ENCODE data around the gene NPAS1. TPM values are rescaled to one million over a fixed set of nuclear protein-coding genes. Genes with fewer than 3 reads are reported as not detected.

The NPAS1 gene
- polyA plus RNA-seq, 3 donors = not detected

DNA sequence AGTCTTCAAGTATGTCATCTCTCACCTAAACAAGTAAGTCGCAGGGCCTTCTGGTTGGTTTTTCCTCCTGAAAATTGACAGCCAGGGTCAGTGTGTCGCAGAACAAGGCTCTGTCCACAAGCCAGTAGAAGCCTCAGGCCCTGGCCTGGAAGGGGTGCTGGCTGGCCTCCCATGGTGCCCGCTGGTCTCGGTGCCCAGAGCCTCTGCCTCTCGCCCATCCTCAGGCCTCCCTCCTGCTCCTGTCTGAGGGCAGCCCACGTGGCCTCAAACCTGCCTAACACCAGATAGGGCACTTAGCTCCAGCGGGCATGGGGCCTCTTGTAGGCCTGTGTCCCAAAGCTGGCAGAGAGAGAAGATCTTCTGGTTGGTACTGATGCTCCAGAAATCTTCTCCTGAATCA, 20.3 kb upstream of the NPAS1 start:
- Histone ChIP-seq H3K4me2 (replicated peaks; ENCODE audit: extremely low read depth, low read length, poor library complexity, severe bottlenecking) (no peak overlapping the region), H3K9ac (ENCODE audit: insufficient read depth, low read length, poor library complexity, severe bottlenecking) (no peak overlapping the region), H3K4me1 (ENCODE audit: control insufficient read depth in 1 of 2, insufficient read depth in 2 of 2, low read length in 2 of 2) (no peaks in the 10 kb centered on the region), H4K20me1 (ENCODE audit: insufficient read depth, low read length) (peaks cover 14% of the 10 kb centered on the region), H3K27ac (ENCODE audit: low read depth in 1 of 2, low read length in 2 of 2) (no peak overlapping the region), H3K9me3 (replicated peaks in 1 of 2; ENCODE audit: control insufficient read depth in 1 of 2, insufficient read depth in 1 of 2, low read length in 2 of 2) (no peaks in the 10 kb centered on the region), H3K36me3 (replicated peaks in 1 of 2; ENCODE audit: control insufficient read depth in 1 of 2, insufficient read depth in 2 of 2, low read length in 2 of 2) (peaks cover 41 to 56% of the 10 kb centered on the region in 2 donors), H3K27me3 (ENCODE audit: control insufficient read depth in 2 of 2, insufficient read depth in 2 of 2, low read length in 2 of 2) (peaks cover 2 to 18% of the 10 kb centered on the region in 2 donors), H2AFZ (ENCODE audit: insufficient read depth, low read depth, low read length, poor library complexity, severe bottlenecking) (no peak overlapping the region), H3K4me3 (replicated peaks in 1 of 3; ENCODE audit: low read depth in 2 of 3, low read length in 3 of 3) (no peak overlapping the region), H3K79me2 (ENCODE audit: insufficient read depth, low read length) (no peaks in the 10 kb centered on the region)
- H3K27ac Mint-ChIP-seq = no peak overlapping the region
- peaks cover 6% of the 10 kb centered on the region for H3K4me1 Mint-ChIP-seq
- peaks cover 21 to 33% (median 23%) of the 10 kb centered on the region in 3 donors for H3K27me3 Mint-ChIP-seq (ENCODE audit: low read depth in 3 of 3)
- peaks cover 50 to 59% of the 10 kb centered on the region in 2 donors for H3K36me3 Mint-ChIP-seq
- no peak for DNase-seq
- TF ChIP-seq CTCF (IDR thresholded peaks at IDR 0.05) = no peak
- no peak overlapping the region for H3K4me3 Mint-ChIP-seq
- intact Hi-C loops (cut with micrococcal nuclease) = no loop called here
- peaks cover 0 to 5% (median 0%) of the 10 kb centered on the region in 7 donors for H3K9me3 Mint-ChIP-seq
- 97% methylated on average over 6 of the region's 7 CpGs for WGBS (ENCODE audit: insufficient coverage)

DNA sequence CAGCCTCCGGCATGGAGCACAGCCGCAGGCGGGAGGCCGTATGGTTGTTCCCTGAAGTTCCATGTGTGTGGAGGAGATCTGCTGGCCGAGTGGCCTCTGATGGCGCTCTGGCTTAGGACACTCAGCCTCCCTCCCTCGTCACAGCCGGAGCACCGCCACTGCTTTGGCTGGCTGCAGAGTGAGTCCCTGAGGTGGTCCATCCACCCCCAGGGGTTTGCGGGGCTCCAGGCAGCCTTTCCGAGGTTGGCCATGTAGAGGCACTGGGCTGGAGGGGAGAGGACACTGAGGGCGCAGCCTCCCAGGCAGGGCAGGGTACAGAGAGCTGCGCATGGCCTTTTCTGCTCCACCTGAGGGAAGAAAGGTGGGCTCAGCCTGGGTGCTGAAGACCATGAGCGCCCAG, 19.8 kb upstream of the NPAS1 start:
- Histone ChIP-seq H3K4me1 (ENCODE audit: control insufficient read depth in 1 of 2, insufficient read depth in 2 of 2, low read length in 2 of 2) (no peaks in the 10 kb centered on the region), H3K9me3 (replicated peaks in 1 of 2; ENCODE audit: control insufficient read depth in 1 of 2, insufficient read depth in 1 of 2, low read length in 2 of 2) (no peaks in the 10 kb centered on the region), H3K27me3 (ENCODE audit: control insufficient read depth in 2 of 2, insufficient read depth in 2 of 2, low read length in 2 of 2) (peaks cover 2 to 24% of the 10 kb centered on the region in 2 donors), H3K4me2 (replicated peaks; ENCODE audit: extremely low read depth, low read length, poor library complexity, severe bottlenecking) (no peak overlapping the region), H4K20me1 (ENCODE audit: insufficient read depth, low read length) (peaks cover 14% of the 10 kb centered on the region), H3K9ac (ENCODE audit: insufficient read depth, low read length, poor library complexity, severe bottlenecking) (no peak overlapping the region), H3K4me3 (replicated peaks in 1 of 3; ENCODE audit: low read depth in 2 of 3, low read length in 3 of 3) (no peak overlapping the region), H2AFZ (ENCODE audit: insufficient read depth, low read depth, low read length, poor library complexity, severe bottlenecking) (no peak overlapping the region), H3K27ac (ENCODE audit: low read depth in 1 of 2, low read length in 2 of 2) (no peak overlapping the region), H3K79me2 (ENCODE audit: insufficient read depth, low read length) (no peaks in the 10 kb centered on the region), H3K36me3 (replicated peaks in 1 of 2; ENCODE audit: control insufficient read depth in 1 of 2, insufficient read depth in 2 of 2, low read length in 2 of 2) (peaks cover 39 to 51% of the 10 kb centered on the region in 2 donors)
- peaks cover 25 to 38% (median 28%) of the 10 kb centered on the region in 3 donors for H3K27me3 Mint-ChIP-seq (ENCODE audit: low read depth in 3 of 3)
- peaks cover 47 to 55% of the 10 kb centered on the region in 2 donors for H3K36me3 Mint-ChIP-seq
- H3K9me3 Mint-ChIP-seq = peaks cover 0 to 5% (median 0%) of the 10 kb centered on the region in 7 donors
- WGBS (ENCODE audit: insufficient coverage) = 100% methylated on average over 12 of the region's 14 CpGs
- peaks cover 6% of the 10 kb centered on the region for H3K4me1 Mint-ChIP-seq
- no peak overlapping the region for H3K27ac Mint-ChIP-seq
- intact Hi-C loops (cut with micrococcal nuclease) = no loop called here
- no peak for DNase-seq
- no peak for TF ChIP-seq CTCF (IDR thresholded peaks at IDR 0.05)
- H3K4me3 Mint-ChIP-seq = no peak overlapping the region
